Loucy (cell line): ENCODE results near the gene TSEN15.

Source experiments
- H2AFZ ChIP-seq: fragments of 200-600 bp; sonication (generic); 2 replicates; pipeline ENCODE4 v1.6.0; 2016; ENCODE audit warnings: antibody characterized with exemption, mild to moderate bottlenecking, low read length, moderate library complexity
- H3F3A ChIP-seq: fragments of 200-600 bp; 2 replicates; pipeline ENCODE4 v1.6.0; 2016; ENCODE audit warnings: antibody characterized with exemption, low read depth, mild to moderate bottlenecking
- H3K27me3 ChIP-seq: fragments of 200-600 bp; sonication (generic); 2 replicates; pipeline ENCODE4 v1.6.1; 2014; ENCODE audit warnings: low read length, mild to moderate bottlenecking; ENCODE audit not compliant: insufficient read depth, poor library complexity, severe bottlenecking
- H3K36me3 ChIP-seq: fragments of 200-600 bp; sonication (generic); 2 replicates; pipeline ENCODE4 v1.6.1; 2016; ENCODE audit warnings: low read length; ENCODE audit not compliant: insufficient read depth
- H3K4me1 ChIP-seq: fragments of 200-600 bp; sonication (generic); 2 replicates; pipeline ENCODE4 v1.5.1; 2014; ENCODE audit warnings: low read length, mild to moderate bottlenecking; ENCODE audit not compliant: insufficient read depth, poor library complexity, severe bottlenecking
- H3K4me2 ChIP-seq: fragments of 200-600 bp; sonication (generic); 2 replicates; pipeline ENCODE4 v1.6.0; 2014; ENCODE audit warnings: antibody characterized with exemption, low read length, low read depth, mild to moderate bottlenecking; ENCODE audit not compliant: poor library complexity, severe bottlenecking
- H3K4me3 ChIP-seq: fragments of 200-600 bp; sonication (generic); 2 replicates; pipeline ENCODE4 v1.5.1; 2014; ENCODE audit warnings: low read length, mild to moderate bottlenecking, mixed read lengths; ENCODE audit not compliant: poor library complexity, severe bottlenecking
- H3K79me2 ChIP-seq: fragments of 200-600 bp; sonication (generic); 2 replicates; pipeline ENCODE4 v1.6.1; 2014; ENCODE audit warnings: low read length; ENCODE audit not compliant: insufficient read depth
- H3K9ac ChIP-seq: fragments of 200-600 bp; sonication (generic); 2 replicates; pipeline ENCODE4 v1.6.0; 2014; ENCODE audit warnings: mild to moderate bottlenecking, low read depth, low read length, moderate library complexity; ENCODE audit not compliant: poor library complexity, severe bottlenecking
- H3K9me2 ChIP-seq: fragments of 200-600 bp; sonication (generic); replicated peaks from 2 replicates; pipeline ENCODE4 v1.6.1; 2016; ENCODE audit warnings: low read depth, low read length, mixed read lengths
- H3K9me3 ChIP-seq: fragments of 200-600 bp; sonication (generic); 2 replicates; pipeline ENCODE4 v1.6.1; 2014; ENCODE audit warnings: mild to moderate bottlenecking, antibody characterized with exemption, low read length, low read depth; ENCODE audit not compliant: insufficient read depth
- H4K20me1 ChIP-seq: fragments of 200-600 bp; sonication (generic); 2 replicates; pipeline ENCODE4 v1.6.0; 2014; ENCODE audit warnings: antibody characterized with exemption, low read length, mild to moderate bottlenecking; ENCODE audit not compliant: insufficient read depth, poor library complexity, severe bottlenecking
- EZH2phosphoT487 ChIP-seq: fragments of 200-600 bp; IDR thresholded peaks from 2 replicates; pipeline ENCODE4 v1.6.1; 2018; ENCODE audit warnings: antibody characterized with exemption, mild to moderate bottlenecking, moderate library complexity, borderline replicate concordance
- TF ChIP-seq, protein P1 (sequence below): fragments of 200-600 bp; sonication (generic); conservative IDR thresholded peaks from 2 replicates; pipeline ENCODE4 v1.5.1; 2014; ENCODE audit warnings: mild to moderate bottlenecking, antibody characterized with exemption, low read length

Gene TSEN15

DNA sequence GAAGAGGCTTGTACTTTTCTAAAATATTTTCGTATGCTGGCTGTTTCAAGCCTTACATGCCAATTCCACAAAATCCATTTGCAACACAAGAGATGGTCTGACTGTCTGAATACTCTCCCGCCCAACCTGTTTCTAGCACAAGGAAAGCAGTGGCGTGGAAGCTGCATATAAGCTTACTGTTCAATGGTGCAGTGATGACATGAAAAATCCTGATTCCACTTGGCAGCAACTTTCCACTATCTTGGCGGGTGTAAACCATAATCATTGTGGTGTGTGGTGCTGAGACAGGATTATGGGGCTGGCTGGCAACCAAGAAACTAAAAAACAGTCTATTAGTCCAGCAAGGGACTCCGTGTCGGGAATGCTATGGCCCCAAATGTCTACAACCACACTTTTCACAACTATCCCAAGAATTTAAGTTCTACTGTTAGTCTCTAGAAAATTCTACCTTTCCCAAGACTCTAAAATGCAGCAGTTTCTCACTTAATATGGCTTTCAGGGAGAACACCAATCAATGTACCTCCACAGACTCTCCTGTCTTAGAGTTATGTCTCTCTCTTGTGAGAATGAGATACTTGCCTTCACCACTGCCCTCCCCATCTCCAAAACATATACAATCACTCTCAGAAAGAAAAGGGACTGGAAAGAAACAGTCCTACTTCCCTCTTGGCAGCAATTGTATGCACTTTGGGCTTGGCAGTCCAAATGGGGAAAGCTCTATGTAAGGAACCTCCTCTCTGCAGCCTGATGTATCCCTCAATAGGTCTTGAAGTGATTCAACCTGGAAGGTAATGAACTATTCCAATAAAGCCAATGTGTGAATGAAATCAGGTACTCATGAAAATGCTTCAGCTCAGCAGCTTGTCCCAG is 23.5 kb upstream of the TSEN15 start:
- no peak overlapping the region for H3K4me3 ChIP-seq
- H3K4me2 ChIP-seq = no peak overlapping the region
- no peaks in the 10 kb centered on the region for H3K27me3 ChIP-seq
- H3K4me1 ChIP-seq = no peaks in the 10 kb centered on the region
- no peaks in the 10 kb centered on the region for H3K9me3 ChIP-seq
- no peak overlapping the region for H3K9ac ChIP-seq
- no peaks in the 10 kb centered on the region for H3K9me2 ChIP-seq
- no peak overlapping the region for H2AFZ ChIP-seq
- TF ChIP-seq, protein P1, sequence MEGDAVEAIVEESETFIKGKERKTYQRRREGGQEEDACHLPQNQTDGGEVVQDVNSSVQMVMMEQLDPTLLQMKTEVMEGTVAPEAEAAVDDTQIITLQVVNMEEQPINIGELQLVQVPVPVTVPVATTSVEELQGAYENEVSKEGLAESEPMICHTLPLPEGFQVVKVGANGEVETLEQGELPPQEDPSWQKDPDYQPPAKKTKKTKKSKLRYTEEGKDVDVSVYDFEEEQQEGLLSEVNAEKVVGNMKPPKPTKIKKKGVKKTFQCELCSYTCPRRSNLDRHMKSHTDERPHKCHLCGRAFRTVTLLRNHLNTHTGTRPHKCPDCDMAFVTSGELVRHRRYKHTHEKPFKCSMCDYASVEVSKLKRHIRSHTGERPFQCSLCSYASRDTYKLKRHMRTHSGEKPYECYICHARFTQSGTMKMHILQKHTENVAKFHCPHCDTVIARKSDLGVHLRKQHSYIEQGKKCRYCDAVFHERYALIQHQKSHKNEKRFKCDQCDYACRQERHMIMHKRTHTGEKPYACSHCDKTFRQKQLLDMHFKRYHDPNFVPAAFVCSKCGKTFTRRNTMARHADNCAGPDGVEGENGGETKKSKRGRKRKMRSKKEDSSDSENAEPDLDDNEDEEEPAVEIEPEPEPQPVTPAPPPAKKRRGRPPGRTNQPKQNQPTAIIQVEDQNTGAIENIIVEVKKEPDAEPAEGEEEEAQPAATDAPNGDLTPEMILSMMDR = no peak
- no peak for TF ChIP-seq EZH2phosphoT487
- H3F3A ChIP-seq = no peaks in the 10 kb centered on the region
- H4K20me1 ChIP-seq = no peaks in the 10 kb centered on the region
- no peaks in the 10 kb centered on the region for H3K36me3 ChIP-seq
- no peaks in the 10 kb centered on the region for H3K79me2 ChIP-seq

DNA sequence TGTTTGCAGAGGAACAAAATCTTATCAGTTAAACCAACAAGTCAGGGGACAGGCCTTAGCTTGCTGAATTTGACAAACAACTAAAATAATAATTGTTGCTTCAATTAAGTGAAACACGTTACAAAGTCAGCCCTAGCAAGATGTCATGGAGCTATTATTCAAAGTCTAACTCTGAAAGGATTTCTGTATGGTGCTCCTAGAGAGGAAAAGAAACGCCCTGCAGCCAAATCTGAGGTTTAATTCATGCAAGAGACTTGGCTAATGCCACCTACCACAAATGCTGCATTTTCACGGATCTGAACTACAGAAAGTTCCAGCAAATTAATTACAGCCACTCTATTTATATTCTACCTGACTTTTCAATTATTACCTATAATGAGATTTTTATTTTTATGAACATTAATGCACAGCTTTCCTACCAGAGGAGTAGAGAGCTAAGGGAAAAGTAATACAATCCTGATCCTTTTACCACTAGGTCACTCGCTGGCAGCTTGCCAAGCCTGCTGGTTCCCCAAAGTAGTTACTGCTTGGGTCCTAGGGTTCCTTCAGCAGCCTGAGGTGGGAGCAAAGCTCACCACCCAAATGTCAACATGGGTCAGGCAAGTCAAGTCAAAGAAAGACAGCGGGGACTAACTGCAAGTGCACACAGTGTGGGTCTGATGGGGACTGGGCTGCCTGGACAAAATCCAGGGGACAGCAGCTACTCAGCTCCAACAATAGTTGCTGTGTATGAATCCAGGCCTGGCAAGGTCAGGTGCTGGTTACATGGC is 22.5 kb upstream of the TSEN15 start:
- Histone ChIP-seq H3K4me2 (no peak overlapping the region), H3K79me2 (no peaks in the 10 kb centered on the region), H3K9ac (no peak overlapping the region), H3K4me3 (no peak overlapping the region), H4K20me1 (no peaks in the 10 kb centered on the region), H3K27me3 (no peaks in the 10 kb centered on the region), H3K36me3 (no peaks in the 10 kb centered on the region), H3F3A (no peaks in the 10 kb centered on the region), H3K9me2 (no peaks in the 10 kb centered on the region), H2AFZ (no peak overlapping the region), H3K4me1 (no peaks in the 10 kb centered on the region), H3K9me3 (no peaks in the 10 kb centered on the region)
- TF ChIP-seq EZH2phosphoT487 = no peak
- TF ChIP-seq, protein P1 = no peak

DNA sequence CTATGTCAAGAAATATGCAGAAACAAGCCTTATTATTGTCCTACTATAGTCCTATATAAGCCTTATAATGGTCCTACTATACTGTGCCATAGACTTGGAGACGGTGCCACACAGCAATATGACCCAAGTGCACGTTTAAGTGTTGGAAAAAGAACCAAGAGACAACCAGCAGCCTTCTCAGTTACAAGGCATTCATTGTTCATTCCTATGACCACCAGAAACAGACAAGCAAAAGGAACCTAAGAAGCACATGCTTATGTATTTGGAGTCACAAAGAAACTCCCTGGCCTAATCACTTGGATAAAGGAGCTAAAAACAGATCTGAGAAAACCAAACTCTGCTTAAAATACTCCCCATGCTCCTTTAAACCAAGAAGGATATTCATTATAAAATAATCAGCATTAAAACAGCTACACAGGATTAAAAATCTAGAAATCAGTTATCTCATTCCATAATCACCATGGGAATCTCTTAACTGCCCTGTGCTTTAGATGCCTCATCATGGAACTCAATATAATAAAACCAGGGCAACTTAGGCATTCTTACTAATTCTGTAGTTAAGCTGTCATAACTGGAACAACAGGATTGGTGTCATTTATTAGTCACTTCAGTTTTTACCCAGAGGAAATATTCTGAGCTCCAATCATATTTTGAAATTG is 21.0 kb upstream of the TSEN15 start:
- H3K27me3 ChIP-seq = no peaks in the 10 kb centered on the region

More for the DNA sequence above, 21.0 kb upstream of the TSEN15 start:
- no peak for TF ChIP-seq EZH2phosphoT487
- TF ChIP-seq, protein P1 = no peak
- H4K20me1 ChIP-seq = no peaks in the 10 kb centered on the region
- H2AFZ ChIP-seq = no peak overlapping the region
- no peaks in the 10 kb centered on the region for H3K9me3 ChIP-seq
- no peak overlapping the region for H3K9ac ChIP-seq
- no peaks in the 10 kb centered on the region for H3K4me1 ChIP-seq
- H3K36me3 ChIP-seq = no peaks in the 10 kb centered on the region
- H3K4me3 ChIP-seq = no peak overlapping the region
- H3K9me2 ChIP-seq = no peaks in the 10 kb centered on the region
- H3K4me2 ChIP-seq = no peak overlapping the region
- no peaks in the 10 kb centered on the region for H3K79me2 ChIP-seq
- no peaks in the 10 kb centered on the region for H3F3A ChIP-seq
